Measurements from ENCODE around the gene HTR3D. TPM values are rescaled to one million over a fixed set of nuclear protein-coding genes. Genes with fewer than 3 reads are reported as not detected.
"Not testable (repeated sequence)": the region's sequence is repeated elsewhere in the genome, so short reads cannot be mapped to it uniquely, and the experiment has no call there.

The HTR3D gene
- not detected for polyA plus RNA-seq (ENCODE audit: insufficient read length)

GRCh38 chr3:184031187-184031792 is at the start of gene HTR3D:
Gene HTR3D, plus strand, starts transcription at chr3:184031742. Its CDS starts 0 bp downstream, at chr3:184031742.
- no peak for DNase-seq

GRCh38 chr3:183981990-183982644 is 49.4 kb upstream of the HTR3D start:
- DNase-seq = no peak

- no peak for DNase-seq
Measured at GRCh38 chr3:183984127-183984740, 47.3 kb upstream of the HTR3D start.

- DNase-seq = no peak
Measured at GRCh38 chr3:183984749-183985729, 46.5 kb upstream of the HTR3D start.

- DNase-seq = no peak
Measured at GRCh38 chr3:183987000-183987600, 44.4 kb upstream of the HTR3D start.

GRCh38 chr3:183988216-183988790 is 43.2 kb upstream of the HTR3D start:
- no peak for DNase-seq

- DNase-seq = no peak
Measured at GRCh38 chr3:183991403-183991802, 40.1 kb upstream of the HTR3D start.

GRCh38 chr3:184001761-184002160 is 29.8 kb upstream of the HTR3D start:
- DNase-seq = no peak

- DNase-seq = no peak
Measured at GRCh38 chr3:184002469-184002868, 29.1 kb upstream of the HTR3D start.

GRCh38 chr3:184003187-184003967 is 28.2 kb upstream of the HTR3D start:
- DNase-seq = no peak

GRCh38 chr3:184004476-184004875 is 27.1 kb upstream of the HTR3D start:
- DNase-seq = no peak

- no peak for DNase-seq
Measured at GRCh38 chr3:184005941-184006507, 25.5 kb upstream of the HTR3D start.

GRCh38 chr3:184007143-184007813 is 24.3 kb upstream of the HTR3D start:
- not testable (repeated sequence) for DNase-seq

GRCh38 chr3:184008161-184008560 is 23.4 kb upstream of the HTR3D start:
- no peak for DNase-seq

GRCh38 chr3:184011230-184011876 is 20.2 kb upstream of the HTR3D start:
- no peak for DNase-seq

GRCh38 chr3:184011937-184012889 is 19.3 kb upstream of the HTR3D start:
- no peak for DNase-seq

- no peak for DNase-seq
Measured at GRCh38 chr3:184015381-184016019, 16.0 kb upstream of the HTR3D start.

GRCh38 chr3:184016169-184016570 is 15.4 kb upstream of the HTR3D start:
- DNase-seq = no peak
